Panc1 (cell line): ENCODE results near the gene LRRC8E.

Experiments
- POLR2AphosphoS5 ChIP-seq: IDR thresholded peaks from 2 replicates; pipeline ENCODE4 v1.6.1; 2012; ENCODE audit warnings: mild to moderate bottlenecking, low read depth, low read length, moderate library complexity
- SIN3A ChIP-seq: IDR thresholded peaks from 2 replicates; pipeline ENCODE4 v1.6.1; 2012; ENCODE audit warnings: low read depth, mild to moderate bottlenecking, low read length, moderate library complexity, borderline replicate concordance; ENCODE audit not compliant: insufficient read depth
- TCF7L2 ChIP-seq: IDR thresholded peaks from 2 replicates; pipeline ENCODE4 v1.6.1; 2011; ENCODE audit warnings: mild to moderate bottlenecking, low read depth, low read length, inconsistent platforms
- TF ChIP-seq, protein P1 (sequence below): fragments of 450-650 bp; IDR thresholded peaks from 2 replicates; pipeline ENCODE4 v1.5.1; 2017; ENCODE audit warnings: mild to moderate bottlenecking

DNA sequence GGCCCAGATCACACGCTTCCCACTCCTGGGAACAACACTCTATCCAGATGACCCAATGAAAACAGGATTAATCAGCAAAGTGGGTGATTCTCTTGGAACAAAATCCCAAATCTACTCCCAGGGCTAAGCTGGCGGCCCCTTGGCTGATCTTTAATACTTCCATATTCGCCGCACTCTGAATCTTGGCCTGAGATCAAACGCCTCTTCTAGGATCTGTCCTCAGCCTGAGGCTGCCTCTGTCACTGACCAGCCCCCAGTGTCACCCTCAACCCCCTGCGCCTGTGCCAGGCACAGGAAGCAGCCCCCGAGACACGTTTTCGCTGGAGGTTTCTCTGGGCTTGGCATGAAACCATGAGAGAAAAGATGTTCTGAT, 40.0 kb downstream of the LRRC8E start:
- TF ChIP-seq, protein P1, sequence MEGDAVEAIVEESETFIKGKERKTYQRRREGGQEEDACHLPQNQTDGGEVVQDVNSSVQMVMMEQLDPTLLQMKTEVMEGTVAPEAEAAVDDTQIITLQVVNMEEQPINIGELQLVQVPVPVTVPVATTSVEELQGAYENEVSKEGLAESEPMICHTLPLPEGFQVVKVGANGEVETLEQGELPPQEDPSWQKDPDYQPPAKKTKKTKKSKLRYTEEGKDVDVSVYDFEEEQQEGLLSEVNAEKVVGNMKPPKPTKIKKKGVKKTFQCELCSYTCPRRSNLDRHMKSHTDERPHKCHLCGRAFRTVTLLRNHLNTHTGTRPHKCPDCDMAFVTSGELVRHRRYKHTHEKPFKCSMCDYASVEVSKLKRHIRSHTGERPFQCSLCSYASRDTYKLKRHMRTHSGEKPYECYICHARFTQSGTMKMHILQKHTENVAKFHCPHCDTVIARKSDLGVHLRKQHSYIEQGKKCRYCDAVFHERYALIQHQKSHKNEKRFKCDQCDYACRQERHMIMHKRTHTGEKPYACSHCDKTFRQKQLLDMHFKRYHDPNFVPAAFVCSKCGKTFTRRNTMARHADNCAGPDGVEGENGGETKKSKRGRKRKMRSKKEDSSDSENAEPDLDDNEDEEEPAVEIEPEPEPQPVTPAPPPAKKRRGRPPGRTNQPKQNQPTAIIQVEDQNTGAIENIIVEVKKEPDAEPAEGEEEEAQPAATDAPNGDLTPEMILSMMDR, result no peak
- TF ChIP-seq POLR2AphosphoS5 (no peak), SIN3A (no peak), TCF7L2 (peak; percentile 74)
